Ammon's horn (tissue), 1 donor: ENCODE data around the gene CPSF3.

Experiments used
- DNase-seq: peaks from one replicate; pipeline ENCODE4 v3.0.0-alpha.2; 2016; ENCODE audit warnings: low spot score

The CPSF3 gene

DNA sequence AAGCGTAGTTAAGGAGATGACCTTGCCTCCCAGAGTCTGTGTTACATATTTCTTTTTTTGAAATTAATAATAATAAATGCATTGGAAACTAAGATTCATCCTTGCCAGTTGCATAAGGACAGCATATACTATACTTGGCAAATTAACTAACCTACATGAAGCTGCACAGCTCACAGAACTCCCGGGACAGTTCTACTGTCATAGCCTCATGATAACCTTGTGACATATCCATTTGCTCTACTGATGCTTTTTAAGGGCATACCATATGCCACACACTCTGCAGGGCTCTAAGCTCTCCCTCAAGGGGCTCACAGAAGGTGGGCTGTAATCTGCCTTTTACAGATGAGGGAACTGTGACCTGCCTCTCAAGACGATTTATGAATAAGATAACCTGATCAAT lies 3.9 kb upstream of the CPSF3 start:
- DNase-seq: no peak

GRCh38 chr2:9420495-9420894 lies 3.0 kb upstream of the CPSF3 start:
- DNase-seq: no peak

- peak; percentile 69 for DNase-seq
Observed at GRCh38 chr2:9422321-9423099, 944 bp upstream of the CPSF3 start.

DNA sequence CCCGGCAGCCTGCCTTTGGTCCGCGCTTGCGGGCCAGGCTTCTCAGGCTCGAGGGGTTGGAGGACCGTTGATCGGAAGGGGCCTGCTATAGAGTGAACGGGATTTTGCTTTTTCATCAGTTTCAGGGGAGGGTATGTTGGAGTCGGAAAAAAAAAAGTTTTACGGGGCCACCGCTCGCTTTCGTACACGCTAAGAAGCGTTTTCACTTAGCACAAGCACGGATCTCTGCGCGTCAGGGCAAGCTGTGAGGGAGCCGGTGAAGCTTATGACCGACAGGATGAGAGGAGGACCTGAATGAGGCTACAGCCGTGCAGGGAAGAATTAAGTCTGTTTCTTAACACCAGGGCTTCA lies 443 bp downstream of the CPSF3 start:
- no peak for DNase-seq

DNA sequence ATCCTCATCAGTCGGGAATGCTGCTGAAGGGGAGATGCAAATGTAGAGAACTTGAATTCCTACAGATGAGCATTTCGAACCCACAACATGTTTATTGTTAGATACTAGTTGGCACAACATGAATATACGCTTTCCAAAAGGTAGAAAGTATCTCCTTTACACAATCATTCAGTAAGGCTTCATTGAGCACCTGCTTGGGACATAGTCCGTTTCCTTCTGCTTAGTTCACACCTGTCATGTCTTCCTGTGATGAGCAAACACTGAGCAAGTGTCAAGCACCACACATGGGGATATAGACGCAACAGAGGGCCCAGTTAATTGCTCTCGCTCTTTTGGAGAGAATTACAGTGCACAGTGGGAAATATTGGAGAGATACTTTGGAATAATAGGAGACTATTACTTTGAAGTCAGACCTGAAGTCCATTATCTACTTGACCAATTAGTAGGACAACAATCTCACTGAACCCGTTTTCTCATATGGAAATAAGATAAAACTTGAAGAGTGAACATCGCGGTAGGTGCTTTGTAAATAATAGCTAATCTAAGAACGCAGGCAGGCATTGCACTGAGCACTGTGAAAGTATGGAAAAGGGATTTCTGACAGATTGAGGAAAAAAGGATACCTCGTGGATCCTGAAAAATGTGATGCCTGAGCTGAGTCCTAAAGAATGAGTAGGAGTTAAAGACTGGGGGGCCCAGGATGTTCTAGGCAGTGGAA lies 1.2 kb downstream of the CPSF3 start:
- DNase-seq: no peak

DNA sequence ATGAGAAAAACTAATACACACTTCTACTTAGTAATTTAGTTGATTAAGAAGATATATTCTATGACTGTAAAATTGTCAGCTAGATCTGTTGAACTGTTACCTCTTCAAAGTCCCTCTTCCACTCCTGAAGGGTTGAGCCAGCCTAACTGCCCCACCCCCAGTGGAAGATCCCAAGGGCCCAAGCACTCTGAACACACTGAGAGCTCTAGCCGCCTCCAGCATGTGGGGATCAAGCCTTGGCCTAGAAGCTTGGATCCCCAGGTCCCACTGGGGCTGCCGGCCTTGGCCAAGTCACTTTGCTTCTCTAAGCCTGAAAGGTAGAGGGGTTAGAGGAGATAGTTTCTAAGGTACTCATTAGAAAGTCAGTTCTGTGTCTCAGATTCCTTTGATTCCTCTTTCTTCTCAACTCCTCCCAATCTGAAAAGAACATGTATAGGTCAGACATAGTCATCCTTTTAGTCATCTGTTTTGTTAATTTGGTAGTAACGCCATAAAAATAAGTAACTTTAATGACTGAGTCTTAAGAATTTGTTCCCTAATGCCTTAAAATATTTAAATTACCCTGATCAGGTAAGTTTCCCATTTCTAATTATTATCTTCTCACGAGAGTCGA lies 5.6 kb downstream of the CPSF3 start:
- no peak for DNase-seq

- DNase-seq: no peak
Observed at GRCh38 chr2:9430316-9431293, 7.2 kb downstream of the CPSF3 start.

DNA sequence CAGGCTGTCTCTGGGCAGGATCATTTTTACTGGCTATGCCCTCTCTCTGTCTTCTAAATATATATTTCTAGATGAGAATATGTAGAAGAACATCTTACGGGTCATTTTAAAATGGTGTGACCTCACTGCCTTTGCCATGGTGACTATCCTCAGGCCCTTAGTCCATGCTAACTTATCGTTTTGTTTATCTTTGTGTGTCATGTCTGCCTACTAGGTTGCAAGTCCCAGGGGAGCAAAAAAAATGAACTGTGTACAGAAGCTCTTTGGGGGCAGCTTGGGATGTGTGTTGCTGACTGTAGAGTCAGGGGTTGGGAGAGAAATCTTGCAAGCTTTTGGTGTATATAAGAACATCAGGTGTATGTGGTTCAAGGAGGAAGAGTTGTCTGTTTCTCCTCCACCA lies 11.0 kb downstream of the CPSF3 start:
- no peak for DNase-seq

DNA sequence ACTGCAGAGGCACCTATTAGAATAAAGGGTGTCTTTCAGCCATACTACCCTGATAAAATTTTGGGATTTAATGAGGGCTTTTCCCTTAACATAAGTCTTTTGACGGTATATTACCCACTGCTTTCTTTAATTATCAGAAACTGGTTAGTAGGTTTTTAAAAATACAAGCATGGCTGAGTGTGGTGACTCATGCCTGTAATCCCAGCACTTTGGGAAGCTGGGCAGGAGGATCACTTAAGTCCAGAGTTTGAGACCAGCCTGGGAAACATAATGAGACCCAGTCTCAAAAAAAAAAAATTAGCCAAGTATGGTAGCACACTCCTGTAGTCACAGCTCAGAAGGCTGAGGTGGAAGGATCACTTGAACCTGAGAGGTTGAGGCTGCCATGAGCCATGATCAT lies 16.1 kb downstream of the CPSF3 start:
- no peak for DNase-seq

GRCh38 chr2:9440058-9440727 lies 16.7 kb downstream of the CPSF3 start:
- no peak for DNase-seq

GRCh38 chr2:9441556-9441955 lies 18.1 kb downstream of the CPSF3 start:
- no peak for DNase-seq

GRCh38 chr2:9443526-9443925 lies 20.1 kb downstream of the CPSF3 start:
- no peak for DNase-seq

- no peak for DNase-seq
Observed at GRCh38 chr2:9445089-9445488, 21.6 kb downstream of the CPSF3 start.

DNA sequence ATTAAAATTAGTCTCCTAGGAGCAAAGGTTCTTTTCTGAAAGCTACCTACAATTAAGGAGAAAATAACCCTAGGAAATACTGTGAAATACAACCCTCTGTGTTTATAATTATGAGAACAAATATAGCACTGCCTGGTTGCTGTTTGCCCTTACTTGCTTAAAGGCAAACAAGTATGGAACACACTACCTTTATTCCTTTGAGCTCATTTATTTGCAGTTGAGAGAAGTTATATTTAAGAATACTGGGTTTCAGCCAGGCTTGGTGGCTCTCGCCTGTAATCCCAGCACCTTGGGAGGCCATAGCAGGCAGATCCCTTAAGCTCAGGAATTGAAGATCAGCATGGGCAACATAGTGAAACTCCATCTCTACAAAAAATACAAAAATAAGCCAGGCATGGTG lies 27.8 kb downstream of the CPSF3 start:
- no peak for DNase-seq

DNA sequence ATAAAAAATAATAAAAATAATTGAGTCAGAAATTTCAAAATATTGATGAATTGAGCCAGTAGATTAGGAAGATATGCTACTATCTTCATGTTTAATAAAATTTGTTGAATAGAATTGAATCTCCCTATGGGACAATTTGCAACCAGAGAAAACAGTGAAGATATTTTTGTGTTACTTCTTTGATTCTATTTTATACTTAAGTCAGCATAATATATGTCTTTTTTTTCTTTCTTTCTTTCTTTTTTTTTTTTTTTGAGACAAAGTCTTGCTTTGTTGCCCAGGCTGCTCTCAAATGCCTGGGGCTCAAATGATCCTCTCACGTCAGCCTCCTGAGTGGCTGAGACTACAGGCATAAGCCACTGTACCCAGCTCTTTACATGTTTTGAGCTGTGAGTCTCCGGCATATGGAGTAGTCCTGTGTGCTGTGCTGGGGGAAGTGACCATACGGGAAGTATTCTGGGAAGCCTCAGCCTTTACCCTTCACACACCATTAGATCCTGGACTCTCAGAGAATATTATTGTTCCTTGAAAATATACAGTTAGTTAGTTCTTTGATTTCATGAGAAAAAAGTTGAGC lies 37.1 kb downstream of the CPSF3 start:
- DNase-seq: no peak

DNA sequence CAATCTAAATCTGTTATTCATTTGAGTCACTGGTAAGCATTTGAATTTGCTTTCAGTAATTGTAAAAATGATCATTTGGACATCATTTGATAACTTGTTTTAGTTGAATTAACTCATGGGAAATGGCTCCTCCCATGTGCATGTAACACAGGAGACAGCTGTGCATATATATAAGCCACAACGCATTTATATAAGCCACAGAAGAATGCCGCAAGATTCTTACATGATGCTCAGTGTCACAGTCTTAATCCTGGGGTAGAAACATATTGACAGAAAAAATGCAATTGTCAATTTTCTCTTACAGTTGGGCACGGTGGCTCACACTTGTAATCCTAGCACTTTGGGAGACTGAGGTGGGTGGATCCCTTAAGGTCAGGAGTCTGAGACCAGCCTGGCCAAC lies 37.6 kb downstream of the CPSF3 start:
- DNase-seq: no peak

DNA sequence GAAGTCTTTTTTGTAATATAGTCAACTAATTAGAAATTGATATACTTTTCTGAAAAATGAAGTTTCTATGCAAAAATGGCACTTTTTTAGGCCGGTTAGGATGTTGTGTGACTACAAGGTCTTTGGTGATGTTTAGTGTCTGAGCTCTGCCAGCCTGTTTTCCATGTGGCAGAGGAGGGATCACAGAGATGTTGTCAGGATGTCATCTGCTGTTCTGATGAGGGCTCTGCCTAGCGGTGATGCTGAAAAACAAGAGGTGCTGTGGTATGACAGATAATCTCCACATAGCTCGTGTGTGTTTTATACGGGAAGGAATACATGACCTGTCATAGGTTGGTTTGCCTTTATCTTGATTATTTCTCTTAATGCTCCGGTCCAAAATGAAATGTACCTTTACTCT lies 38.9 kb downstream of the CPSF3 start:
- DNase-seq: peak; percentile 61

DNA sequence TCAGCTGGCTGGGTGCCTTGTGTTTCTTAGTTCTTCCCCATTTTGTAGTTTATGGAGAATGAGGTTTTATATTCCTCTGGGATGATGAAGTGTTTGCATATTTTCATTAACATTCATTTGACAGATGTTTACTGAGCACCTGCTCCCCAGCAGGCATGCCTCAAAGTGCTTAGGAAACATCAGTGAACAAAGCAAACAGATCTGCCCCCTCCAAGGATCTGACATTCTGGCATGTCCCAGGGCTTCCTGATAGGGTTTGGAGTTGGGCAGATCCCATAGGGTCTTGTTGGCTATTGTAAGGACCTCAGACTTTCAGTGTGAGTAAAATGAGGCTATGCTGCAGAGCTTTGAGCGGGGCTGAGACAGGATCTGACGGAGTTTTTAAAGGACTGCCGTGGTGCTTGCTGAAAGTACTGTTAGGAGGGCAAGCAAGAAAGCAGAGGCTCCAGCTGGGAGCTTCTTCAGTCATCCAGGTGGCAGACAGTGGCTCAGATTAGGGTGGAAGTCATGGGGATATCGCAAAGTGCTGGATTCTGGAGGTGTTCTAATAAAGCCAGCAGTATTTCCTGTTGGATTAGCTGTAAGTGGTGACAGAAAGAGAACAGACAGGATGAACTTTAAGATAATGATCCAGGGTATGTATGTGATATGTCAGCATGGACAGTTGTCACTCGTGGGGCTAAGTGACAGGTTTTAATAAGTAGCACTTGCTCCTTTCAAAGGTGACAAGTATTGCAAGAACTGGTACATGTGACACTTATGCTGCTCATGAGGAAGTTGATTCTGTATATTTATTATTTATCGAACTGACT lies 39.6 kb downstream of the CPSF3 start:
- DNase-seq: no peak

DNA sequence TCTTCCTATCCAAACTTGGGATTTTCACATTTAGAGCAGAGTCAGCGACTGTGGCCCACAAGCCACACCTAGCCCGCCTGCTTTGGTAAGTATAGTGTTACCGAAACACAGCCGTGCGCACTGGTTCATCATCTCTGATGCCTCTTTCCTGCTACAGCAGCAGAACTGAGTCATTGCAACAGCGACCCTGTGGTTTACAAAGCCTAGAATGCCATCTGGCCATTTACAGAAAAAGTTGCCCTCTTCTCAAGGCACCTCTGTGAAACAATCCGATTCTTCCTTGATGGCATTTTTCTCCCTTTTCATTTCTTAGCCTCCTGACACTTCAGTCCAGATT lies 40.2 kb downstream of the CPSF3 start:
- no peak for DNase-seq

DNA sequence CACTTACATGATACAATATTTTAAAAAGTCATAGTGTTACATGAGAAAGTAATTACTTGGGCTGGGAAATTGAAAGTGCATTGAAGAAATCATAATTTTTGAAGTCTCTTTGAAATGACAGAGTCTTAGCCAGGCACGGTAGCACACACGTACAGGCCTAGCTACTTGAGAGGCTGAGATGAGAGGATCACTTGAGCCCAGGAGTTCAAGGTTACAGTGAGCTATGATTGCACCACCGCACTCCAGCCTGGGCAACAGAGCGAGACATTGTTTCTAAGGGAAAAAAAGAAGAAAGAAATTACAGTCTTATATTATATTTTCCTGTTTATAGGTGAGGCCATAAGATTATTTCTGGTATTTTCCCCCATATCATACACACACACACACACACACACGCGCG lies 41.7 kb downstream of the CPSF3 start:
- DNase-seq: no peak
